ENCODE measurements around the gene ELOA. TPM values are rescaled to one million over a fixed set of nuclear protein-coding genes. Genes with fewer than 3 reads are reported as not detected.

The ELOA gene
- total and polyA plus RNA-seq, 4 donors = 24.0 to 65.0 (median 31.8) TPM

- DNase-seq (no peak), ATAC-seq (ENCODE audit: insufficient read depth, low FRiP score) (no peak)
- no peak for TF ChIP-seq CTCF (IDR thresholded peaks at IDR 0.05; ENCODE audit: control extremely low read depth, extremely low read depth)
- 95 to 96% methylated on average over 5 of the region's 5 CpGs for WGBS, 2 donors
- H3K9ac ChIP-seq (ENCODE audit: insufficient read depth in 1 of 2, low read length in 2 of 2) = no peak overlapping the region
- peaks cover 0 to 16% (median 6%) of the 10 kb centered on the region in 4 donors for H3K36me3 ChIP-seq (ENCODE audit: control insufficient read depth in 4 of 4, insufficient read depth in 4 of 4, low read length in 4 of 4)
- no peaks in the 10 kb centered on the region for H3K27me3 ChIP-seq (ENCODE audit: control insufficient read depth in 3 of 3, insufficient read depth in 3 of 3, low read length in 2 of 3)
- peaks cover 0 to 21% (median 11%) of the 10 kb centered on the region in 5 donors for H3K4me1 ChIP-seq (ENCODE audit: control insufficient read depth in 5 of 5, insufficient read depth in 5 of 5, low read length in 5 of 5)
- H3K27ac ChIP-seq (ENCODE audit: low read depth in 1 of 2, low read length in 1 of 2) = no peak overlapping the region
- H3K4me3 ChIP-seq = no peak overlapping the region
- H3K9me3 ChIP-seq (ENCODE audit: control insufficient read depth in 4 of 4, insufficient read depth in 3 of 4, low read length in 3 of 4) = no peaks in the 10 kb centered on the region
These were observed 60.4 kb downstream of the ELOA start for GRCh38 chr1:23803674-23804073.

DNA sequence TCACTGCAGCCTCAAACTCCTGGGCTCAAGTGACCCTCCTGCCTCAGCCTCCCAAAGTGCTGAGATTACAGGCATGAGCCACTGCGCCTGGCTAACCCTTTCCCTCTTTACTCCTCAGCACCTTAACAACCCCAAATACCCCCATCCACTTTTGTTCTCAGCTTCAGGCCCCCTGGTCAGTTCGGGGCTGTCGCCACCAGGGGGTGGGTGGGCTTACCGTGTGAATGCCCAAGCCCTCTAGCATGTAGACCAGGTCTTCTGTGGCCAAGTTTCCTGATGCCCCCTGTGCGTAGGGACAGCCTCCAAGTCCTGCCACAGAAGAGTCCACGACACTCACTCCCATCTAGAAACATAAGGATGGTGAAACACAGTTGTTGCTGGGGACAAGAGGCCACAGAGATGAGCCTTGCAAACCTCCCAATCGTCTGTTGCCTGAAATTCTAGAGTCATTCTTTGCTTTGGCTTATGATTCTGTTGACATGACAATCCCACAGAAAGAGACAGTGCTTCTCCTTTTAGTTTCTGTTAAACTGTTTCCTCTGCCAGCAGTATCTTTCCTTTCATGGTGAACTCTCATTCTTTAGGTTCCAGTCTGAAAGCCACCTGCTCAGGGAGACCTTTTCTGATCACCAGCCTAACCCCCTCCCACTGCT is 61.0 kb downstream of the ELOA start:
- 65 to 75% methylated on average over 7 of the region's 7 CpGs for WGBS, 2 donors
- no peak for ATAC-seq (ENCODE audit: insufficient read depth, low FRiP score)
- no peak for TF ChIP-seq CTCF (IDR thresholded peaks at IDR 0.05; ENCODE audit: control extremely low read depth, extremely low read depth)
- peaks cover 0 to 16% (median 5%) of the 10 kb centered on the region in 4 donors for H3K36me3 ChIP-seq (ENCODE audit: control insufficient read depth in 4 of 4, insufficient read depth in 4 of 4, low read length in 4 of 4)
- peaks cover 0 to 15% (median 7%) of the 10 kb centered on the region in 5 donors for H3K4me1 ChIP-seq (ENCODE audit: control insufficient read depth in 5 of 5, insufficient read depth in 5 of 5, low read length in 5 of 5)
- no peak for DNase-seq
- no peaks in the 10 kb centered on the region for H3K9me3 ChIP-seq (ENCODE audit: control insufficient read depth in 4 of 4, insufficient read depth in 3 of 4, low read length in 3 of 4)
- H3K9ac ChIP-seq (ENCODE audit: insufficient read depth in 1 of 2, low read length in 2 of 2) = no peak overlapping the region
- H3K27ac ChIP-seq (ENCODE audit: low read depth in 1 of 2, low read length in 1 of 2) = no peak overlapping the region
- no peak overlapping the region for H3K4me3 ChIP-seq
- no peaks in the 10 kb centered on the region for H3K27me3 ChIP-seq (ENCODE audit: control insufficient read depth in 3 of 3, insufficient read depth in 3 of 3, low read length in 2 of 3)

- Histone ChIP-seq H3K9ac (ENCODE audit: insufficient read depth in 1 of 2, low read length in 2 of 2) (no peak overlapping the region), H3K27me3 (ENCODE audit: control insufficient read depth in 3 of 3, insufficient read depth in 3 of 3, low read length in 2 of 3) (no peaks in the 10 kb centered on the region), H3K9me3 (ENCODE audit: control insufficient read depth in 4 of 4, insufficient read depth in 3 of 4, low read length in 3 of 4) (no peaks in the 10 kb centered on the region), H3K4me3 (no peak overlapping the region), H3K36me3 (ENCODE audit: control insufficient read depth in 4 of 4, insufficient read depth in 4 of 4, low read length in 4 of 4) (peaks cover 0 to 16% (median 5%) of the 10 kb centered on the region in 4 donors), H3K27ac (ENCODE audit: low read depth in 1 of 2, low read length in 1 of 2) (no peak overlapping the region), H3K4me1 (ENCODE audit: control insufficient read depth in 5 of 5, insufficient read depth in 5 of 5, low read length in 5 of 5) (peaks cover 0 to 8% (median 2%) of the 10 kb centered on the region in 5 donors)
- TF ChIP-seq CTCF (IDR thresholded peaks at IDR 0.05; ENCODE audit: control extremely low read depth, extremely low read depth) = no peak
- no peak for ATAC-seq (ENCODE audit: insufficient read depth, low FRiP score)
- WGBS, 2 donors = 95 to 97% methylated on average over 2 of the region's 2 CpGs
- no peak for DNase-seq
These were observed 61.8 kb downstream of the ELOA start for GRCh38 chr1:23805025-23805424.

All from lung (tissue), 12 donors.